Natural killer cell treated with Interleukin-12 subunit alpha and Interleukin-12 subunit beta and Interleukin-15 and Interleukin-18, amount 100 ng/mL, for 72 hours (primary cell): ENCODE data around the gene CAAP1. TPM values are rescaled to one million over a fixed set of nuclear protein-coding genes. Genes with fewer than 3 reads are reported as not detected.
A peak's percentile ranks its signal among the peaks of the same experiment; 100 is the strongest.

Source experiments
- ATAC-seq, 2 donors: fragments of 150-1000 bp; cut with Tn5 transposase in 1 of 2; sonication (Bioruptor Pico), chemical (Tn5 transposase) in 1 of 2; 2 replicates each; pipeline ENCODE4 v1.10.0; 2021
- DNase-seq: peaks from one replicate; pipeline ENCODE4 v3.0.0; 2022; ENCODE audit warnings: low spot score
- H3K27ac Mint-ChIP-seq, 2 donors: 1 replicate in 1 of 2; 2 replicates in 1 of 2; pipeline ENCODE4 v1.8.0; 2022; ENCODE audit warnings: mixed read lengths in 2 of 2, mild to moderate bottlenecking in 1 of 2, moderate library complexity in 1 of 2
- H3K27me3 Mint-ChIP-seq, 2 donors: 1 replicate in 1 of 2; 2 replicates in 1 of 2; pipeline ENCODE4 v1.8.0; 2022; ENCODE audit warnings: mixed read lengths in 2 of 2
- H3K36me3 Mint-ChIP-seq: one replicate; pipeline ENCODE4 v1.8.0; 2022; ENCODE audit warnings: mixed read lengths
- H3K4me1 Mint-ChIP-seq, 2 donors: 1 replicate in 1 of 2; 2 replicates in 1 of 2; pipeline ENCODE4 v1.8.0; 2022; ENCODE audit warnings: low read depth in 2 of 2, mixed read lengths in 2 of 2, mild to moderate bottlenecking in 1 of 2
- H3K4me3 Mint-ChIP-seq: one replicate; pipeline ENCODE4 v1.8.0; 2022; ENCODE audit warnings: mixed read lengths
- H3K9me3 Mint-ChIP-seq: 2 replicates; pipeline ENCODE4 v1.8.0; 2022; ENCODE audit warnings: mixed read lengths
- total RNA-seq, 2 donors: library from RNA; stranded (reverse); gene quantifications; one replicate each; pipeline ENCODE4 v1.2.3, GENCODE V29; 2022

Gene CAAP1
- total RNA-seq, result 10 to 100 TPM; 12.2 to 15.8 TPM

- Mint-ChIP-seq H3K27me3 (no peaks in the 10 kb centered on the region), H3K4me1 (peaks cover 25 to 29% of the 10 kb centered on the region in 2 donors), H3K36me3 (peaks cover 12% of the 10 kb centered on the region), H3K27ac (peak within 1 kb of the TSS; percentile 88 to 100), H3K4me3 (peak within 1 kb of the TSS; percentile 93), H3K9me3 (peaks cover 3% of the 10 kb centered on the region)
- ATAC-seq, result peak; percentile 96 to 97
- peak; percentile 96 for DNase-seq
Measured at GRCh38 chr9:26892251-26893029, at the start of gene CAAP1. CAAP1 (minus strand) TSS chr9:26892802; CDS start chr9:26892715, 87 bp downstream.

GRCh38 chr9:26940779-26941178 is 48.2 kb upstream of the CAAP1 start:
- ATAC-seq, result no peak
- Mint-ChIP-seq H3K36me3 (peaks cover 14% of the 10 kb centered on the region), H3K4me1 (peaks cover 57% of the 10 kb centered on the region in 2 donors), H3K27ac (no peak overlapping the region), H3K9me3 (peaks cover 7% of the 10 kb centered on the region), H3K27me3 (no peaks in the 10 kb centered on the region), H3K4me3 (peak overlapping the region; percentile 4)
- no peak for DNase-seq

- no peak overlapping the region for H3K27ac Mint-ChIP-seq
- H3K27me3 Mint-ChIP-seq, result no peaks in the 10 kb centered on the region
- H3K4me1 Mint-ChIP-seq, result peaks cover 53 to 55% of the 10 kb centered on the region in 2 donors
- peaks cover 7% of the 10 kb centered on the region for H3K9me3 Mint-ChIP-seq
- DNase-seq, result no peak
- peak overlapping the region; percentile 4 for H3K4me3 Mint-ChIP-seq
- no peak for ATAC-seq
- H3K36me3 Mint-ChIP-seq, result peaks cover 10% of the 10 kb centered on the region
Measured at GRCh38 chr9:26939955-26940711, 47.5 kb upstream of the CAAP1 start.

GRCh38 chr9:26937816-26938371 is 45.3 kb upstream of the CAAP1 start:
- H3K4me3 Mint-ChIP-seq, result no peak overlapping the region
- no peak for ATAC-seq
- no peaks in the 10 kb centered on the region for H3K27me3 Mint-ChIP-seq
- H3K4me1 Mint-ChIP-seq, result peaks cover 44 to 49% of the 10 kb centered on the region in 2 donors
- peak overlapping the region in 1 of 2 donors; percentile 9 for H3K27ac Mint-ChIP-seq
- H3K36me3 Mint-ChIP-seq, result peaks cover 10% of the 10 kb centered on the region
- H3K9me3 Mint-ChIP-seq, result peaks cover 7% of the 10 kb centered on the region
- DNase-seq, result no peak

- Mint-ChIP-seq H3K4me3 (no peak overlapping the region), H3K4me1 (peaks cover 33 to 34% of the 10 kb centered on the region in 2 donors), H3K9me3 (peaks cover 7% of the 10 kb centered on the region), H3K36me3 (peaks cover 10% of the 10 kb centered on the region), H3K27ac (no peak overlapping the region), H3K27me3 (no peaks in the 10 kb centered on the region)
- DNase-seq (no peak), ATAC-seq (no peak)
Measured at GRCh38 chr9:26935847-26936246, 43.2 kb upstream of the CAAP1 start.

- no peak overlapping the region for H3K4me3 Mint-ChIP-seq
- no peaks in the 10 kb centered on the region for H3K27me3 Mint-ChIP-seq
- peaks cover 20% of the 10 kb centered on the region for H3K36me3 Mint-ChIP-seq
- DNase-seq, result no peak
- peaks cover 2 to 4% of the 10 kb centered on the region in 2 donors for H3K4me1 Mint-ChIP-seq
- no peak for ATAC-seq
- no peak overlapping the region for H3K27ac Mint-ChIP-seq
- no peaks in the 10 kb centered on the region for H3K9me3 Mint-ChIP-seq
Measured at GRCh38 chr9:26928902-26929495, 36.4 kb upstream of the CAAP1 start.

- Mint-ChIP-seq H3K4me3 (no peak overlapping the region), H3K4me1 (peaks cover 2 to 4% of the 10 kb centered on the region in 2 donors), H3K27ac (no peak overlapping the region), H3K36me3 (peaks cover 30% of the 10 kb centered on the region), H3K27me3 (no peaks in the 10 kb centered on the region), H3K9me3 (no peaks in the 10 kb centered on the region)
- ATAC-seq, result no peak
- no peak for DNase-seq
Measured at GRCh38 chr9:26925609-26926008, 33.0 kb upstream of the CAAP1 start.

- Mint-ChIP-seq H3K36me3 (peaks cover 40% of the 10 kb centered on the region), H3K4me3 (no peak overlapping the region), H3K27me3 (no peaks in the 10 kb centered on the region), H3K4me1 (no peaks in the 10 kb centered on the region), H3K9me3 (no peaks in the 10 kb centered on the region), H3K27ac (no peak overlapping the region)
- DNase-seq, result no peak
- no peak for ATAC-seq
Measured at GRCh38 chr9:26919698-26920097, 27.1 kb upstream of the CAAP1 start.

- Mint-ChIP-seq H3K27me3 (no peaks in the 10 kb centered on the region), H3K36me3 (peaks cover 20% of the 10 kb centered on the region), H3K27ac (no peak overlapping the region), H3K4me3 (no peak overlapping the region), H3K4me1 (no peaks in the 10 kb centered on the region), H3K9me3 (no peaks in the 10 kb centered on the region)
- DNase-seq, result no peak
- ATAC-seq, result no peak
Measured at GRCh38 chr9:26913138-26913668, 20.6 kb upstream of the CAAP1 start.

- Mint-ChIP-seq H3K27me3 (no peaks in the 10 kb centered on the region), H3K4me1 (peaks cover 0 to 3% of the 10 kb centered on the region in 2 donors), H3K27ac (no peak overlapping the region), H3K4me3 (no peak overlapping the region), H3K9me3 (no peaks in the 10 kb centered on the region), H3K36me3 (peaks cover 14% of the 10 kb centered on the region)
- no peak for DNase-seq
- ATAC-seq, result no peak
Measured at GRCh38 chr9:26904671-26905070, 12.1 kb upstream of the CAAP1 start.

- Mint-ChIP-seq H3K4me3 (no peak overlapping the region), H3K9me3 (no peaks in the 10 kb centered on the region), H3K27me3 (no peaks in the 10 kb centered on the region), H3K27ac (no peak overlapping the region), H3K4me1 (peaks cover 0 to 3% of the 10 kb centered on the region in 2 donors), H3K36me3 (peaks cover 14% of the 10 kb centered on the region)
- DNase-seq, result no peak
- ATAC-seq, result no peak
Measured at GRCh38 chr9:26904070-26904469, 11.5 kb upstream of the CAAP1 start.

- Mint-ChIP-seq H3K27ac (peak overlapping the region; percentile 88 to 100), H3K4me1 (peaks cover 22 to 25% of the 10 kb centered on the region in 2 donors), H3K4me3 (peak overlapping the region; percentile 93), H3K36me3 (peaks cover 9% of the 10 kb centered on the region), H3K27me3 (no peaks in the 10 kb centered on the region), H3K9me3 (peaks cover 3% of the 10 kb centered on the region)
- DNase-seq, result no peak
- no peak for ATAC-seq
Measured at GRCh38 chr9:26893030-26893676, 551 bp upstream of the CAAP1 start.

- peaks cover 25 to 29% of the 10 kb centered on the region in 2 donors for H3K4me1 Mint-ChIP-seq
- H3K27ac Mint-ChIP-seq, result peak overlapping the region; percentile 88 to 100
- ATAC-seq (no peak), DNase-seq (no peak)
- H3K9me3 Mint-ChIP-seq, result peaks cover 3% of the 10 kb centered on the region
- peak overlapping the region; percentile 93 for H3K4me3 Mint-ChIP-seq
- peaks cover 12% of the 10 kb centered on the region for H3K36me3 Mint-ChIP-seq
- no peaks in the 10 kb centered on the region for H3K27me3 Mint-ChIP-seq
Measured at GRCh38 chr9:26891726-26892125, 876 bp downstream of the CAAP1 start.
